OCI-LY3 (cell line): ENCODE measurements around the gene SIRT1.
A peak's percentile ranks its signal among the peaks of the same experiment; 100 is the strongest.

Experiments
- H2AFZ ChIP-seq: fragments of 200-600, 300-600 bp; shearing (Covaris generic); 2 replicates; pipeline ENCODE4 v1.6.0; 2014; ENCODE audit warnings: antibody characterized with exemption, low read depth, low read length
- H3K27ac ChIP-seq: fragments of 200-600, 300-600 bp; sonication (generic); 2 replicates; pipeline ENCODE4 v1.5.1; 2014; ENCODE audit warnings: mild to moderate bottlenecking, low read length, moderate library complexity, mixed read lengths
- H3K27me3 ChIP-seq: fragments of 200-600, 300-600 bp; sonication (generic); 2 replicates; pipeline ENCODE4 v1.6.1; 2014; ENCODE audit warnings: low read depth, low read length, mixed read lengths
- H3K36me3 ChIP-seq: fragments of 200-600, 300-600 bp; sonication (generic); replicated peaks from 2 replicates; pipeline ENCODE3; 2014; ENCODE audit warnings: low read depth, low read length, mixed read lengths
- H3K4me1 ChIP-seq: fragments of 300-600, 200-600 bp; sonication (generic); 2 replicates; pipeline ENCODE4 v1.6.1; 2014; ENCODE audit warnings: low read length, mixed read lengths
- H3K4me2 ChIP-seq: fragments of 200-600, 300-600 bp; sonication (generic); 2 replicates; pipeline ENCODE4 v1.6.1; 2014; ENCODE audit warnings: low read length, mixed read lengths
- H3K4me3 ChIP-seq: fragments of 300-600, 200-600 bp; sonication (generic); 2 replicates; pipeline ENCODE4 v1.5.1; 2014; ENCODE audit warnings: antibody characterized with exemption, mild to moderate bottlenecking, low read length, moderate library complexity
- H3K79me2 ChIP-seq: fragments of 300-600, 200-600 bp; shearing (Covaris generic); 2 replicates; pipeline ENCODE4 v1.6.1; 2014; ENCODE audit warnings: mild to moderate bottlenecking, low read length, mixed read lengths
- H3K9ac ChIP-seq: fragments of 300-600, 200-600 bp; shearing (Covaris generic); 2 replicates; pipeline ENCODE4 v1.6.0; 2014; ENCODE audit warnings: mild to moderate bottlenecking, low read length, moderate library complexity
- H3K9me3 ChIP-seq: fragments of 200-600, 300-600 bp; shearing (Covaris generic); 2 replicates; pipeline ENCODE4 v1.6.1; 2014; ENCODE audit warnings: low read length, mixed read lengths; ENCODE audit not compliant: insufficient read depth
- H4K20me1 ChIP-seq: fragments of 200-600, 300-600 bp; sonication (generic); 2 replicates; pipeline ENCODE4 v1.6.1; 2016; ENCODE audit warnings: low read length, mixed read lengths; ENCODE audit not compliant: insufficient read depth
- CTCF ChIP-seq: fragments of 200-600, 300-600 bp; sonication (generic); IDR thresholded peaks from 2 replicates; pipeline ENCODE4 v1.5.1; 2014; ENCODE audit warnings: antibody characterized with exemption, low read length, low read depth
- EZH2phosphoT487 ChIP-seq: fragments of 200-600 bp; shearing (Covaris generic); IDR thresholded peaks from 2 replicates; pipeline ENCODE4 v1.6.1; 2018; ENCODE audit warnings: antibody characterized with exemption, mixed run types, low read depth

The SIRT1 gene

DNA sequence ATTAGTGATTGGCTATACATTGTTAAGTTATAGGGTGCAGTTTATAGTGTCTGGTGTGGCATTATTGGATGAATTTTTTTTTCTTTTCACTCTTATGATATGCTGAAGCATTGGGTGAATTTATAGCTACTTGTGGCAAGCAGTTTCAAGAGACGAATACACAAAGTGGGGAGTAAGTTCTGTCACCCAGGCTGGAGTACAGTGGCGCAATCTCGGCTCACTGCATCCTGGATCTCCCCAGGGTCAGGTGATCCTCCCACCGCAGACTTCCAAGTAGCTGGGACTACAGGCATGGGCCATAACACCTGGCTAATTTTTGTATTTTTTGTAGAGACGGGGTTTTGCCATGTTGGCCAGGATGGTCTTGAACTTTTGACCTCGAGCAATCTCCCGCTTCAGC lies 6.3 kb upstream of the SIRT1 start:
- Histone ChIP-seq H3K9ac (no peak overlapping the region), H3K79me2 (no peaks in the 10 kb centered on the region), H3K9me3 (no peaks in the 10 kb centered on the region), H2AFZ (no peak overlapping the region), H3K27me3 (no peaks in the 10 kb centered on the region), H3K36me3 (no peaks in the 10 kb centered on the region), H4K20me1 (no peaks in the 10 kb centered on the region), H3K4me1 (no peaks in the 10 kb centered on the region), H3K4me3 (no peak overlapping the region), H3K27ac (no peak overlapping the region), H3K4me2 (no peak overlapping the region)
- TF ChIP-seq CTCF (no peak), EZH2phosphoT487 (no peak)

- Histone ChIP-seq H3K9me3 (no peaks in the 10 kb centered on the region), H3K4me1 (peaks cover 6% of the 10 kb centered on the region), H2AFZ (peak overlapping the region; percentile 97), H3K27me3 (no peaks in the 10 kb centered on the region), H3K79me2 (peaks cover 29% of the 10 kb centered on the region), H3K9ac (peak overlapping the region; percentile 78), H3K4me3 (peak overlapping the region; percentile 99), H4K20me1 (peaks cover 4% of the 10 kb centered on the region; the same call in 1 of the 2 replicates), H3K4me2 (peak overlapping the region; percentile 93), H3K36me3 (peaks cover 12% of the 10 kb centered on the region), H3K27ac (peak overlapping the region; percentile 71)
- no peak for TF ChIP-seq CTCF
- TF ChIP-seq EZH2phosphoT487 = no peak
These were observed 645 bp upstream of the SIRT1 start for GRCh38 chr10:67883710-67884312.

DNA sequence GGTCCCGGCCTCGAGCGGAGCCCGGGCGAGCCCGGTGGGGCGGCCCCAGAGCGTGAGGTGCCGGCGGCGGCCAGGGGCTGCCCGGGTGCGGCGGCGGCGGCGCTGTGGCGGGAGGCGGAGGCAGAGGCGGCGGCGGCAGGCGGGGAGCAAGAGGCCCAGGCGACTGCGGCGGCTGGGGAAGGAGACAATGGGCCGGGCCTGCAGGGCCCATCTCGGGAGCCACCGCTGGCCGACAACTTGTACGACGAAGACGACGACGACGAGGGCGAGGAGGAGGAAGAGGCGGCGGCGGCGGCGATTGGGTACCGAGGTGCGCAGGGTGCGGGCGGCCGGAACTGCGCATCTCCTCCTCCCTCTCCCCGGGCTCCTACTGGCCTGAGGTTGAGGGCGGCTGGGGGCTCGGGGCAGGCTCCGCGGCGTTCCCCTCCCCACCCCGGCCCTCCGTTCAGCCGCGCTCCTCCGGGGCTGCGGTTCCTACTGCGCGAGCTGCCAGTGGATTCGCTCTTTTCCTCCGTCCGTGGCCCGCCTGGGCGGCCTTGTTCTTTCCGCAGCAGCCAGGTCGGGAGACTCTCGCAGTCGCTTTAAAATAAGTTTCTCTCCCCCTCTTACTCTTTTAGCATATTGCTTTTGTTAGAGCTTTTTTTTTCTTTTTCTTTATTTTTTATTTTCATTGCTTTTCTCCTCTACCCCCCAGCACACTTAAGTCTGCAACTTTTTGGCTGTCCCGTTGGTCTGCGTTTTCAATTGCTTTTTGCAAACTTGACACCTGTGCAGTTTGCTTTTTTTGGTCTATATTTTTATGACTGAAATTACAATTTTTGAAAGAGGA lies 600 bp downstream of the SIRT1 start:
- H3K79me2 ChIP-seq = peaks cover 29% of the 10 kb centered on the region
- H3K9ac ChIP-seq = peak overlapping the region; percentile 71
- peak overlapping the region; percentile 99 for H3K4me3 ChIP-seq
- peaks cover 4% of the 10 kb centered on the region; the same call in 1 of the 2 replicates for H4K20me1 ChIP-seq
- peak overlapping the region; percentile 20; the same call in 1 of the 2 replicates for H2AFZ ChIP-seq
- no peak for TF ChIP-seq CTCF
- TF ChIP-seq EZH2phosphoT487 = no peak
- peak overlapping the region; percentile 79 for H3K4me2 ChIP-seq
- H3K9me3 ChIP-seq = no peaks in the 10 kb centered on the region
- H3K27ac ChIP-seq = peak overlapping the region; percentile 71
- peaks cover 22% of the 10 kb centered on the region for H3K36me3 ChIP-seq
- H3K27me3 ChIP-seq = no peaks in the 10 kb centered on the region
- peaks cover 6% of the 10 kb centered on the region for H3K4me1 ChIP-seq

DNA sequence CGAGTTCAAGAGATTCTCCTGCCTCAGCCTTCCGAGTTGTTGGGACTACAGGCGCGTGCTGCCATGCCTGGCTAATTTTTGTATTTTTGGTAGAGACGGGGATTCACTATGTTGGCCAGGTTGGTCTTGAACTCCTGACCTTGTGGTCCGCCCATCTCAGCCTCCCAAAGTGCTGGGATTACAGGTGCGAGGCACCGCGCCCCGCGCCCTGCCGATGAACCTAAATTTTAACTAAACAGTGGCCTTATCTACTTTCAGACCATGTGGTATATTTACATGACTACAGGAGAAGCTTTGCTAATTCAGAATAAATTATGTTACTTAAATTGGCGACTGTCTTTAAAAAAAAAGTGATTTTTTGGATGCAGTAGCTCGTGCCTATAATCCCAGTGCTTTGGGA lies 9.2 kb downstream of the SIRT1 start:
- Histone ChIP-seq H3K36me3 (peaks cover 15% of the 10 kb centered on the region), H3K9me3 (no peaks in the 10 kb centered on the region), H2AFZ (no peak overlapping the region), H3K79me2 (peaks cover 3% of the 10 kb centered on the region), H3K4me2 (no peak overlapping the region), H3K27me3 (no peaks in the 10 kb centered on the region), H4K20me1 (no peaks in the 10 kb centered on the region), H3K4me3 (no peak overlapping the region), H3K9ac (no peak overlapping the region), H3K4me1 (no peaks in the 10 kb centered on the region), H3K27ac (no peak overlapping the region)
- TF ChIP-seq CTCF = no peak
- no peak for TF ChIP-seq EZH2phosphoT487
